Measurements from ENCODE around the gene IRX2.

DNA sequence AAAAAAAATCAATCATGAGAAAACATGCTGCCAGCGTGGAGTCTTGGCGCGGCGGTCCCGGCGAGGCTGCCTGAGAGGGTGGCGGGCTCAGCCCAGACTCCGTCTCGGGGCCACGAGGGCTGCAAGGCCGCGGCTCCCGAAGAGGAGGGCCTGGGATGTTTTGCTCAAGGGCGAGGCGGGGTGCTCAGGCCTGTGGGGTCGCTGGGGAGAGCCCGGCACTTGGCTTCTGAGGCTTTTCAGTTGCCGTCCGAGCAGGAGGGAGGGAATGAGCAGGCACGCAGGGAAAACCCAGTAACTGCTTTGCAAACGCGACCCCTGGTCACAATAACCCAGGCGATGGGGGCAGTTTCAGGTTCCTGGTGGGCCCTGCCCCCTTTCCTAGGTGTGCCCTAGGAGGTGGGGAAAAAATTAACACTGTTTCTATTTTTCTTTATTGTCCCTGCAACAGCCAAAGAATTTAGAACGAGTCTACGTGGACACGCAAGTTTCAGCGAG, 3.2 kb upstream of the IRX2 start:
- TF ChIP-seq, protein P1, sequence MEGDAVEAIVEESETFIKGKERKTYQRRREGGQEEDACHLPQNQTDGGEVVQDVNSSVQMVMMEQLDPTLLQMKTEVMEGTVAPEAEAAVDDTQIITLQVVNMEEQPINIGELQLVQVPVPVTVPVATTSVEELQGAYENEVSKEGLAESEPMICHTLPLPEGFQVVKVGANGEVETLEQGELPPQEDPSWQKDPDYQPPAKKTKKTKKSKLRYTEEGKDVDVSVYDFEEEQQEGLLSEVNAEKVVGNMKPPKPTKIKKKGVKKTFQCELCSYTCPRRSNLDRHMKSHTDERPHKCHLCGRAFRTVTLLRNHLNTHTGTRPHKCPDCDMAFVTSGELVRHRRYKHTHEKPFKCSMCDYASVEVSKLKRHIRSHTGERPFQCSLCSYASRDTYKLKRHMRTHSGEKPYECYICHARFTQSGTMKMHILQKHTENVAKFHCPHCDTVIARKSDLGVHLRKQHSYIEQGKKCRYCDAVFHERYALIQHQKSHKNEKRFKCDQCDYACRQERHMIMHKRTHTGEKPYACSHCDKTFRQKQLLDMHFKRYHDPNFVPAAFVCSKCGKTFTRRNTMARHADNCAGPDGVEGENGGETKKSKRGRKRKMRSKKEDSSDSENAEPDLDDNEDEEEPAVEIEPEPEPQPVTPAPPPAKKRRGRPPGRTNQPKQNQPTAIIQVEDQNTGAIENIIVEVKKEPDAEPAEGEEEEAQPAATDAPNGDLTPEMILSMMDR (IDR thresholded peaks at IDR 0.05; ENCODE audit: low read depth, low read length) = no peak
- TF ChIP-seq EZH2phosphoT487 (IDR thresholded peaks at IDR 0.05; ENCODE audit: low read depth) = no peak

All from OCI-LY3 (cell line).